Measurements from ENCODE around the gene TTC34.

The TTC34 gene

DNA sequence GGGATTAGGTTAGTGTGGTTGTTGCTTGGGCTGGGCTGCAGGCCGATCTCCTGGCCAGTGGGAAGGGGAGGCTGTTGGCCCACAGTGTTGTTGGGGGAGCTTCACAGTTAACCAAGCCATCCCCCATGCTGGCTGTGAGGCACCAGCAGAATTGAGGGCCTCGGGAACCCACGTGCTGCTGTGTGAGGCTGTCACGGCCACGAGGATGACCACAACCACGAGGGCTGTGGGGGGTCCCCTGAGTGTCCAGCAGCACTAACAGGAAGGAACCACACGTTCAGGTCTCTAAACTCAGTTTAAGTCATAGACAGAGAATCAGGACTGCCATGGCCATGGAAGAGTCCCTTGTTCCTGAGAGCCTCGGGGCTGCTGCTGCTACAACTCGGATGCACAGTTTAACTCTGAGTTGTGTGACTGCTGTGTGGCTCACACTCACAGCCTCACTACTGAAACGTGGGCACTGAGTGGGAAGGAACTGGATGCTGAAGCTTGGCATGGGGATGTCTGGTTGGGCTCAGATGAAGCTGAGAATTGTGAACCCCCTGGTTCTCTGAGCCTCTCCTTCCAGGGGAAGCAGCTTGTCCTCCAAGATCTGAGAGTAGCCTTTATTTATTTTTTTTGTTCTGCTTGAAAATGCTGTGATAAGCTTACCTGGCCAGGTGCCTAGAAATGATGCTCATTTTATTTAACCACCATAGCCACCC lies 163.9 kb downstream of the TTC34 start:
- peak overlapping the region; percentile 75 for H3K27ac Mint-ChIP-seq
- no peak overlapping the region for H3K4me3 Mint-ChIP-seq
- CTCF ChIA-PET, result no interaction called here
- DNase-seq, result no peak
- H3K27me3 Mint-ChIP-seq, result peaks cover 16% of the 10 kb centered on the region
- peaks cover 4% of the 10 kb centered on the region for H3K4me1 Mint-ChIP-seq
- peaks cover 4% of the 10 kb centered on the region for H3K36me3 Mint-ChIP-seq
- peaks cover 17% of the 10 kb centered on the region for H3K9me3 Mint-ChIP-seq

DNA sequence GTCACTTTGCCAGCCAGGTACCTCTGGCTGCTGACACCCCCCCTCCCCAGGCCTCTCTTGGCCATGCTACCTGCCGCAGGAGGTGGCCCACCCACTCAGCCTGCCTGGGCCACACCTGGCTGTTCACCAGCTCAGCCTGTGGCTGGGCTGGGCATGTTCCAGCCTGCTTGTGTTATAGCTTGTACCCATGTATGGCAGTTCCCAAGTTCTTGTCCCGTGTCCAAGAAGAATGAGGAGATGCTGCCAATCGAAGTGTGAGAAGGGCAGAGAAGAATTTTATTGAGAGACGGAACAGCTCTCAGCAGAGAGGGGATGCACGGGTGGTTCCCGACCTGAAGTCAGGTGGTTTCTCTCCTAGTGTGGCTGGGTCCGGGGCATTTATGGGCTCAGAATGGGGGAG lies 164.8 kb downstream of the TTC34 start:
- no peaks in the 10 kb centered on the region for H3K4me1 Mint-ChIP-seq
- H3K27ac Mint-ChIP-seq, result no peak overlapping the region
- peaks cover 22% of the 10 kb centered on the region for H3K27me3 Mint-ChIP-seq
- CTCF ChIA-PET, result no interaction called here
- DNase-seq, result no peak
- no peak overlapping the region for H3K4me3 Mint-ChIP-seq
- H3K36me3 Mint-ChIP-seq, result peaks cover 4% of the 10 kb centered on the region
- H3K9me3 Mint-ChIP-seq, result peaks cover 17% of the 10 kb centered on the region

DNA sequence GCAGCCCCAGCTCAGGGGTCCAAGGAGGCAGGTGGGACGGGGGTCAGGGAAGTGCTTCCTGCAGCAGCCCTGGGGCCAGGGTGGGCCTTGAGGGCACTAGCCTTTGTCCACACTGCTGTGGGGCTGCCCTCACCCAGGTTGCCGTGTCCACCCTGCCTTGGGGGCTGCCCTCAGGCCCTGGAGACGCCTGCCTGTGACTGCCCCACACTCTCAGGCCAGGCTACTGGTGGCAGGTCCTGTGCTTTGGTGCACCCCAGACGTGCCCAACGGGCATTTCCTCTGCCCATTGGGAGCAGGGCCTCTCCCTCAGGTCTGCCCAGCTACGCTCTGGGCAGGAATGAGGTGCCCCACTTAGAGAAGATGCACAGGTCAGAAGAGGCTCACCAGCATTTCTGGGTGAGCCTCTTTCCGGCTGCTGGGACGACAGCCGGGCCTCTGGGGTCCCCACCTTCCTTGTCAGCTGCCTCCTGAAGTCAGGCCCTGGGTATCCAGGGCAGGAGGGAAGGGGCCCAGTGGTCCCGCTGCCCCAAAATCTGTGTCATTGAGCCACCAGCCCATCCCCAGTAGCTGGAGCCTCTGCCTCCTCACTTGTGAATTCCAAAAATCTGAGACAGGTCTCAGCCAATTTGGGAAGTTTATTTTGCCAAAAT lies 166.0 kb downstream of the TTC34 start:
- CTCF ChIA-PET, result no interaction called here
- H3K36me3 Mint-ChIP-seq, result peaks cover 7% of the 10 kb centered on the region

DNA sequence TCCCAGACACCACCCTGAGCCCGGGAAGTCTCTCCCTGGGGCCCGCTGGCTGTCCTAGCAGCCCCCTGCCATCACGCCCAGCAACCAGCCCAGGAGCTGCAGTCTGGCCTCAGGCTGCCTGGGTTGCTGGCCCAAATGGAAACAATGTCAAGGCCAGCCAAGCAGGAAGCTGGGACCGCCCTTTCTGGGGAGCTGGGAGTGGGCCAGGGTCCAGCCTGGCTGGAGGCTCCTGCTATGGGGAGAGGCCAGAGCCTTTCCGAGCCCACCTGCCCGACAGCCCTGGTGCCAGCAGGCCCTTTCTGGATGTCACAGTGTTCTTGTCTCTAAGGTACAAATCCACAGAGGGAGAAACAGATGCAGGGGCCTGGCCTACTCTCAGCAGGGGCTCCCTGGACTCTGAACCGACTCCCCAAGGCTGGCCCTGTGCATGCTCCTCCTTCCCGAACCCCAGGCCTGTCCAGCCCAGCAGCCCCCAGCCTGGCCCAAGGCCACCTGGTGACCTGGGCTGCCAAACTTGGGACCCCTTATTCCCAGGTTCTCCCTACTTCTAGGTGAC lies 167.5 kb downstream of the TTC34 start:
- no peaks in the 10 kb centered on the region for H3K4me1 Mint-ChIP-seq
- H3K4me3 Mint-ChIP-seq, result no peak overlapping the region
- peaks cover 10% of the 10 kb centered on the region for H3K36me3 Mint-ChIP-seq
- no peak for DNase-seq
- peaks cover 42% of the 10 kb centered on the region for H3K27me3 Mint-ChIP-seq
- no peak overlapping the region for H3K27ac Mint-ChIP-seq
- H3K9me3 Mint-ChIP-seq, result peaks cover 31% of the 10 kb centered on the region
- CTCF ChIA-PET, result interaction anchor here (0.6 kb wide), 1 partner anchor 608 kb away, joined by 4 read pairs; no protein-coding TSS in a partner anchor

More for the DNA sequence above, 166.0 kb downstream of the TTC34 start:
- Mint-ChIP-seq H3K4me3 (no peak overlapping the region), H3K27ac (no peak overlapping the region), H3K4me1 (no peaks in the 10 kb centered on the region), H3K9me3 (peaks cover 21% of the 10 kb centered on the region), H3K27me3 (peaks cover 28% of the 10 kb centered on the region)
- DNase-seq, result no peak

DNA sequence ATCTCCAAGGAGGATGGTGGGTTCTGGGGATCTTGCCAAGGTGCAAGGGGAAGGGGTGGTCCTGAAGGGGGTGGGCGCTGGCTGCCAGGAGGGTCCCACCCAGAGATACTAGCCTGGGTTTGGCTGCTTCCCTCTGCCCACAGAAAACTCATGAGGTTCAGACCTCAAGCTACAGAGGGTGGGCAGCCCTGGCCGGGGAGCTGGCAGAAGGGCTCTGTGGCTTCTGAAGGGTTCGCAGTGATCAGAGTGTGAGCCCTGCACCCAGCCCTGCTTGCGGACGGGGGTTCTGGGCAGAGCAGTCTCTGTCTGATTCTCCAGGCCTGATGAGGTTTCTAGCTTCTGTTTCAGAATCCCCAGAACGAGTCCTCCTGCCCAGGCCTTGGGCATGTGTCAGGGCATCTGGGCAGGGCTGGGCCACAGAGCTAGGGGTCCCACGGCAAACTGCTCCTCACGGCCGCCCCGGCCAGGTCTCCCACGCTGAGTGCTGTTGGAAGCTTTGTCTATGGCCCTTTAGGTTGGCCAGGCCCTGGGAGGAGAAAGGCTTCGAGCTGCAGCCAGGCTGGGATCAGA lies 168.0 kb downstream of the TTC34 start:
- Mint-ChIP-seq H3K27ac (no peak overlapping the region), H3K36me3 (peaks cover 10% of the 10 kb centered on the region), H3K27me3 (peaks cover 41% of the 10 kb centered on the region), H3K9me3 (peaks cover 31% of the 10 kb centered on the region), H3K4me1 (no peaks in the 10 kb centered on the region), H3K4me3 (no peak overlapping the region)
- CTCF ChIA-PET, result interaction anchor here (0.6 kb wide), 1 partner anchor 607 kb away, joined by 4 read pairs; no protein-coding TSS in a partner anchor
- DNase-seq, result no peak

DNA sequence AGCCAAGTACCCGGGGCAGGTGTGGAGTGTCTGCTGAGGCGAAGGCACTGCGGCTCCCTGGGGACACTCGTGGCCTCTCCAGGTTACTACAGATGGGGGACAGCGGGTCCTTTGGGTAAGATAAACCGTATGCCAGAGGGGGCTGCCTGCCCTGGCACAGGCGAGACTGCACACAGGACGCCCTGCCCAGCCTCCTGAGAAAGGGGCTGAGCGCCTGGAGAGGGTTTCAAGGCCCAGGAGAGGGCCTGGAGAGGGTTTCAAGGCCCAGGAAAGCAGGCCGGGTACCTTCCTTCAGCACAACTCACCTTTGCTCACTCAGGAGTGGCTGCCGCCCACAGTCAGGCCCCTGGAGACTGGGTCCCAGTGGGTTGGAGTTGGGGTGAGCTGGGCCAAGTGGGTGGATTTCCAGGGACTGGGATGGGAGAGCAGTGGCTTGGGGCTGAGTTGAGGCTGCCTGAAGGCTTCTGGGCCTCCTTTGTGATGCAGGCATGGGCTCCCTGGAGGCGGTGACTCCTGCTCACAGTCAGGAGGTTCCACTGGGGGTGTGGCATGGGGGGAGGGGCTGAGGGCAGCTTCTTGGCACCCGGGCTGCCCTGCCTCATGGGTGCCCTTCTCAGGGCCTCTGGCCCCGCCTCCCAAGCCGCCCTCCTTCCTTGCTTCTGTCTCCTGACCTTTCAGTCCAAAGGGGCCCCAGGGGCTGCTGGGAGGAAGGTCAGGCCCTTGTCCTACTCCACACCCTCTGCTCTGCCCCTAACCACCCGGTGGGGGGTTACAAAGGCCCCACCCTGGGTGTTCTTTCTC lies 168.7 kb downstream of the TTC34 start, which contains the start of gene MMEL1:
TSS of gene MMEL1 (minus strand) at position 456 of the 801 bp plus-strand sequence. CDS start 3,532 bp downstream, outside the sequence.
- Mint-ChIP-seq H3K27me3 (peaks cover 44% of the 10 kb centered on the region), H3K4me3 (no peak within 1 kb of the TSS), H3K4me1 (no peaks in the 10 kb centered on the region), H3K27ac (no peak within 1 kb of the TSS), H3K36me3 (peaks cover 10% of the 10 kb centered on the region), H3K9me3 (peaks cover 31% of the 10 kb centered on the region)
- DNase-seq, result no peak
- CTCF ChIA-PET, result no interaction called here

DNA sequence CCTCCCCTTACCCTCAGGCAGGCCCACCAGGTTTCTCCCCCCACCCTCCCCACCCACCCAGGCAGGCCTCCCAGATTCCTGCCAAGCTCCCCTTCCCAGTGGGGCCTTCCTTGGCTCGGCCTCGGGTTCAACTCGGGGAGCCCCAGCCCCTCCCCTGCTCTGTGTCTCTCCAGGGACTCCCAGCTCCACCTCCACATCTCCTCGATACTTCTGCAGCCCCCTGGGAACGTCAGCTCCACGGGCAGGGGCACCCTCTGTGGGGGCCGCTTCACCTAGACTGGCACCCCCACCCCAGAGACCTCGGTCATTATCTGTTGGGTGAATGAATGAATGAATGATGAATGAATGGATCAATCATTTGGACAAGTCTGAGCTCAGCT lies 169.5 kb downstream of the TTC34 start:
- CTCF ChIA-PET, result no interaction called here
- Mint-ChIP-seq H3K27ac (no peak overlapping the region), H3K27me3 (peaks cover 47% of the 10 kb centered on the region), H3K9me3 (peaks cover 26% of the 10 kb centered on the region), H3K4me1 (no peaks in the 10 kb centered on the region), H3K4me3 (no peak overlapping the region), H3K36me3 (peaks cover 10% of the 10 kb centered on the region)
- no peak for DNase-seq

DNA sequence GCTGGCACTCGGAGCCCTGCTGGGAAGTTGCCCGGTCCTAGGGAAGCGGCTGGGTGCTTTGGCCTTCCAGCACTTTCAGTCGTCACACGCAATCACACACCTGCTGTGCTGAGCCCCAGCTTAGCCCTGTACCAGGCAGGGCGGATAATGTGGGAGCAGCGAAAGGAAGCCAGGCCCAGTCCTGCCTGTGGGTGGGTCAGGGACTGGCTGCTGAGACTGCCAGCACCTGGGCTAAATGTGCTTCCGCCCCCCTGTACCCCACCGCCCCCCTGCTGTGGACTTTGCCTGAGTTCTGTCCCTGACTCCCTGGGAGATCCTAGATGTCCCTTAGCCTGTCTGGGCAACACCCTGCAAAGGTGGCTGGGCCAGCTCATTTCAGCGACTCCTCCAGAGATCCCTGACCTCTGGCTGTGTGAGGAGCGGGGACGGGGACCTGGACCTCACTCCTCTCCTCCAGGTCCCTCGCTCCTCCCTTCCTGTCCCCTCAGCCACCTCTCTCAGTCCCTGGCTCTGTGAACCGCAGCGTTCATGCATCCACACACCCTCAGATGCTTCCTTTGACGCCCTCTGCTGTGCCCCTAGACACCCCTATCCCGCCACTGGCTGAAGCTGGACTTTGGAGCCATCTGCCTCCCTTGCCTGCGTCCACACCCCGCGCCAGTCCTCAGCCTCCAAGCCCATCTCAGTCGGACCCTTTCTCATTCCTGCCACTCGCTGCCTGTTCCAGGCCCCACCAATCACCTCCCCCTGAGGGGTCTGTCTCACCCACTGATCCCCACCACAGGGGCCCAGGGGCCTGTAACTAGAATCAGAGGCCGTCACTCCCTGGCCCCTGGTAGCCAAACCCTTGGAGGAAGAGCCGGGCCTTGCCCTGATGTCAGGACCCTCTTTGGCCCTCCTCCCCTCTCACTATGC lies 170.1 kb downstream of the TTC34 start:
- Mint-ChIP-seq H3K27me3 (peaks cover 53% of the 10 kb centered on the region), H3K9me3 (peaks cover 21% of the 10 kb centered on the region), H3K27ac (peak overlapping the region; percentile 30), H3K4me1 (no peaks in the 10 kb centered on the region), H3K4me3 (no peak overlapping the region), H3K36me3 (peaks cover 9% of the 10 kb centered on the region)
- CTCF ChIA-PET, result no interaction called here
- DNase-seq, result peak; percentile 11

DNA sequence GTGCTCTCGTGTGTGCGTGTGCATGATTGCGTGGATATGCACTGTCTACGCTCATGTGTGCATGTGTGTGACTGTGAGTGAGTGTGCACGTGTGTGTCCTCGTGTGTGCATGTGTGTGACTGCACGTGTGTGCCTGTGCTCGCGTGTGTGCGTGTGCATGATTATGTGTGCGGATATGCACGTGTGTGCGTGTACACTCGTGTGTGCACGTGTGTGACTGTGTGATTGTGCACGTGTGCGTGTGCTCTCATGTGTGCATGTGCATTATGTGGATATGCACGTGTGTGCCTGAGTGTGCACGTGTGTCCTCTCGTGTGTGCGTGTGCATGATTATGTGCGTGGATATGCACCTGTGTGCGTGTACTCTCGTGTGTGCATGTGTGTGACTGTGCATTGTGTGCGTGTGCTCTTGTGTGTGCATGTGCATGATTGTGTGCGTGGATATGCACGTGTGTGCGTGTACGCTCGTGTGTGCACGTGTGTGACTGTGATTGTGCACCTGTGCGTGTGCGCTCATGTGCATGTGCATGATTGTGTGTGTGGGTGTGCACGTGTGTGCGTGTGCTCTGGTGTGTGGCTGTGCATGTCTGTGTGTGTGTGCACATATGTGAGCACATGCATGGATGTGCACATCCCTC lies 170.9 kb downstream of the TTC34 start:
- CTCF ChIA-PET, result no interaction called here
- Mint-ChIP-seq H3K4me3 (no peak overlapping the region), H3K36me3 (peaks cover 6% of the 10 kb centered on the region), H3K27me3 (peaks cover 55% of the 10 kb centered on the region), H3K9me3 (peaks cover 14% of the 10 kb centered on the region), H3K27ac (peak overlapping the region; percentile 49), H3K4me1 (no peaks in the 10 kb centered on the region)
- peak; percentile 2 for DNase-seq

DNA sequence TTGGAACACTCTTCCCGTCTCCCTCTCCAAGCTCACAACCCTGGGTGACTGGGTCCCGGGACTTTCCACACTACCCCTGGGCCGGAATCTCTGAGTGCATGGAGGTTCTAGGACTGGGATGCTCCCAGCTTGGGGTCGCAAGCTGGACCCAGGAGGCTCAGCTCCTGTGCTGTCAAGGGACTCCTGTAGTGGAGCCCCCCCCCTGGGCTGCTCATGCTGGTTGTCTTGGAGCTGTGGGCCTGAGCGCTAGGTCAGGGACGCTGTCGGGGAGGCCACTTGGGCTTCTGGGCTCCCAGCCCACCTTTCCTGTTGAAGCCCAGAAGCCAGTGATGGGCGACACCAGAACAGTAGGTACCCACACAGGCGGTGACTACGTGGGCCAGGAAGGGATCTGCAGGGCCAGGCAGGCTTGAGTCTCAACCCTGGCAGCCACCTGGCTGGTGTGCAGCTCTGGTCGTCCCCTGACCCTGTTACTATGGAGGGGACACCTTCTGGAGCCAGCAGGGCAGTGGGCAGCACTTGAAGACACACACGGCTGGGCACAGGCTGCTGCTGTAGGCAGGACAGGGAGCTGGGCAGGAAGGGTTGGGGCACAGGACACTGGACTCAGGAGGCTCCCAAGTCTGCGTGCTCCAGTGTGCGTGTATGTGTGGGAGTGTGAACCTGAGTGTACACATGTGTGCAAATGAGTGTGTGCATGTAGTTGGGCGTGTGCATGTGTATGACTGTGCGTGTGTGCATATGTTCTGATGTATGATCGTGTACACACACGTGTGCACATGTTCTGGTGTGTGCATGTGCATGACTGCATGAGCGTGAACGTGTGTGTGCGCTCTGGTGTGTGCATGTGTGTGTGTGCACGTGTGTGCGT lies 171.6 kb downstream of the TTC34 start:
- no peak overlapping the region for H3K4me3 Mint-ChIP-seq
- CTCF ChIA-PET, result no interaction called here
- H3K36me3 Mint-ChIP-seq, result peaks cover 6% of the 10 kb centered on the region
- no peaks in the 10 kb centered on the region for H3K4me1 Mint-ChIP-seq
- peak; percentile 16 for DNase-seq
- peak overlapping the region; percentile 49 for H3K27ac Mint-ChIP-seq
- peaks cover 14% of the 10 kb centered on the region for H3K9me3 Mint-ChIP-seq
- H3K27me3 Mint-ChIP-seq, result peaks cover 63% of the 10 kb centered on the region

DNA sequence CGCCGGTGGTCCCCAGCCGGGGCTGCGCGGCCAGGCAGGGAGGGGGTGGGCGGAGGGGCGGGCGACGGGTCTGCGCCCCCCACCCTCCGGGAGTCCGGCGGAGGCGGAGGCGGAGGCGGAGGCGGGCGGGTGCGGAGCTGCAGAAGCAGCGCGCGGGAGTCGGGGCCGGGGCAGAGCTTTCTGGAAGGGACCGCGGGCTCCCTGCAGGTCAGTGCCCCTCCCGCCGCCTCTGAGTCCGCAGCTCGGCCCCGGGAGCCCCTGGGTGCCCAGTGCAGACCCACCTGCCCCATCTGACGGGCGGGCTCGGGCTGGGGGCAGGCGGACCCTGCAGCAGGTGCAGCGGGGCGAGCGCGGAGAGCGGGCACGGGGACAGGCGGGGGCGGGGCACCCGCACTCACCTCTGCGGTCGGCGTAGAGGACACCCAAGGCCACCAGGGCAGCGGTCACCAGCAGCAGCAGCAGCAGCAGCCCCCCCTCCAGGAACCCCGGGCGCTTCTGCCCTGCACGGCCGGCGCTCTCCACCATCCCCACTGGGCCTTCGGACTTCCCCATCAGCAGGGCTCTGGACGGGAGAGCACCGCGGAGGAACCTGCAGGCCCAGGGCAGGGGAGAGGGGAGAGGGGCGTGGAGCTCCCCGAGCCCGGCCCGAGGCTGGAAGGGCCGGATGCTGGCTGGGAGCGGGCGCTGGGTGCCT lies 172.4 kb downstream of the TTC34 start:
- peaks cover 14% of the 10 kb centered on the region for H3K9me3 Mint-ChIP-seq
- H3K27ac Mint-ChIP-seq, result no peak overlapping the region
- CTCF ChIA-PET, result no interaction called here
- no peaks in the 10 kb centered on the region for H3K4me1 Mint-ChIP-seq
- H3K36me3 Mint-ChIP-seq, result peaks cover 6% of the 10 kb centered on the region
- H3K27me3 Mint-ChIP-seq, result peaks cover 68% of the 10 kb centered on the region
- peak; percentile 11 for DNase-seq
- no peak overlapping the region for H3K4me3 Mint-ChIP-seq

All from activated naive CD4-positive, alpha-beta T cell treated with anti-CD3 and anti-CD28 coated beads, Interleukin-2, amount 10 ng/mL, durations not matched to agents 7 days and 5 days (primary cell).